Esophagus muscularis mucosa (tissue), 4 donors: ENCODE results near the gene CACNG7. TPM values are rescaled to one million over a fixed set of nuclear protein-coding genes. Genes with fewer than 3 reads are reported as not detected.

Experiments
- DNase-seq: peaks from one replicate; pipeline ENCODE4 v3.0.0-alpha.2; 2017; ENCODE audit errors: extremely low spot score
- H3K27ac ChIP-seq, 4 donors: fragments of 200-600 bp; sonication (generic); replicated peaks in 1 of 4; 1 replicate in 3 of 4; 2 replicates in 1 of 4; pipeline ENCODE4 v1.5.1; 2016 to 2019; ENCODE audit warnings: mild to moderate bottlenecking in 1 of 4
- H3K27me3 ChIP-seq, 4 donors: fragments of 200-600 bp; sonication (generic); one replicate each; pipeline versions ENCODE4 v1.5.1 to v1.6.0; 2016 to 2019
- H3K36me3 ChIP-seq, 4 donors: fragments of 200-600 bp; sonication (generic); one replicate each; pipeline ENCODE4 v1.5.1; 2016 to 2019
- H3K4me1 ChIP-seq, 4 donors: fragments of 200-600 bp; sonication (generic); one replicate each; pipeline ENCODE4 v1.5.1; 2016 to 2019
- H3K4me3 ChIP-seq, 4 donors: fragments of 200-600 bp; sonication (generic); 1 replicate in 2 of 4; 2 replicates in 2 of 4; pipeline ENCODE4 v1.5.1; 2016 to 2019; ENCODE audit warnings: mild to moderate bottlenecking in 4 of 4, moderate library complexity in 1 of 4
- H3K9me3 ChIP-seq, 4 donors: fragments of 200-600 bp; sonication (generic); 1 replicate in 3 of 4; 2 replicates in 1 of 4; pipeline ENCODE4 v1.5.1; 2016 to 2019
- CTCF ChIP-seq, 3 experiments: fragments of 200-600 bp in 2 of 3; fragments of 450-650 bp in 1 of 3; sonication (generic) in 2 of 3; IDR thresholded peaks; one replicate each; pipeline ENCODE4 v1.5.1; 2017 to 2019; ENCODE audit warnings: antibody characterized with exemption in 3 of 3, mild to moderate bottlenecking in 2 of 3, moderate library complexity in 1 of 3
- EP300 ChIP-seq: sonication (generic); formaldehyde crosslinking; IDR thresholded peaks from one replicate; pipeline ENCODE4 v1.6.1; 2017; ENCODE audit warnings: antibody characterized with exemption
- POLR2A ChIP-seq: fragments of 450-650 bp; IDR thresholded peaks from one replicate; pipeline ENCODE4 v1.6.1; 2017; ENCODE audit warnings: antibody characterized with exemption, moderate library complexity, mild to moderate bottlenecking, low read depth
- POLR2AphosphoS5 ChIP-seq, 2 donors: sonication (generic); formaldehyde crosslinking; IDR thresholded peaks; one replicate each; pipeline ENCODE4 v1.6.1; 2017; ENCODE audit warnings: antibody characterized with exemption in 2 of 2
- WGBS: methylation state at CpG from one replicate; pipeline ENCODE4 v1.1.5; 2018; 5-methylcytosine and 5-hydroxymethylcytosine counted together
- intact Hi-C: fragments of 100-400 bp; cut with DNase I; formaldehyde crosslinking; loops from one replicate; pipeline ENCODE4 v1.15.1; 2023
- total RNA-seq, 4 donors: library from RNA; depleted of rRNA; stranded (reverse); fragments of >200 nt; gene quantifications; one replicate each; pipeline versions ENCODE4 v1.1.0 to v1.2.1, GENCODE V29; 2016

CACNG7 gene
- total RNA-seq, 4 donors from 2014 or later = under 0.01 to 1.2 TPM; not detected in 2

GRCh38 chr19:53993448-53993847, 84.4 kb downstream of the CACNG7 start:
- Histone ChIP-seq H3K9me3 (no peaks in the 10 kb centered on the region), H3K27me3 (peaks cover 6 to 84% (median 30%) of the 10 kb centered on the region in 4 donors), H3K4me1 (peaks cover 0 to 32% (median 19%) of the 10 kb centered on the region in 4 donors), H3K4me3 (no peak overlapping the region), H3K36me3 (no peaks in the 10 kb centered on the region), H3K27ac (no peak overlapping the region)
- intact Hi-C loops = no loop called here
- TF ChIP-seq EP300 (no peak), POLR2A (no peak), CTCF (IDR thresholded peaks at IDR 0.05) (no peak), POLR2AphosphoS5 (IDR thresholded peaks at IDR 0.05) (no peak)
- DNase-seq = no peak
- WGBS = 79% methylated on average over 2 of the region's 3 CpGs

Other genes starting within 250 kb of the CACNG7 start
- gene NLRP12, start 85.0 kb upstream of the CACNG7 start, total RNA-seq = 1 to 10 TPM in 1 of 4 donors, under 1 TPM in 3; under 0.01 to 1.8 (median 0.30) TPM
- gene MYADM, start 41.4 kb upstream of the CACNG7 start, total RNA-seq = 100 to 1,000 TPM; 130 to 353 (median 204) TPM
- not detected for gene PRKCG, start 27.1 kb upstream of the CACNG7 start, total RNA-seq
- under 1 TPM in 1 of 4 donors, not detected in 3; 0.06 TPM for gene CACNG8, start 53.7 kb downstream of the CACNG7 start, total RNA-seq
- not detected for gene CACNG6, start 82.4 kb downstream of the CACNG7 start, total RNA-seq
- under 1 TPM in 1 of 4 donors, not detected in 3; 0.33 TPM for gene VSTM1, start 154.6 kb downstream of the CACNG7 start, total RNA-seq
- not detected for gene TARM1, start 172.1 kb downstream of the CACNG7 start, total RNA-seq
- gene OSCAR, start 191.5 kb downstream of the CACNG7 start, total RNA-seq = 1 to 10 TPM in 3 of 4 donors, under 1 TPM in 1; 0.29 to 5.0 (median 1.6) TPM
- 10 to 100 TPM in 3 of 4 donors, 1 to 10 TPM in 1; 9.1 to 50.9 (median 26.4) TPM for gene NDUFA3, start 193.6 kb downstream of the CACNG7 start, total RNA-seq
- gene TFPT, start 206.4 kb downstream of the CACNG7 start, total RNA-seq = 10 to 100 TPM; 10.8 to 26.6 (median 19.8) TPM
- gene PRPF31, start 206.5 kb downstream of the CACNG7 start, total RNA-seq = 10 to 100 TPM; 44.9 to 64.3 (median 56.0) TPM
- gene CNOT3, start 228.5 kb downstream of the CACNG7 start, total RNA-seq = 10 to 100 TPM; 15.1 to 25.3 (median 21.1) TPM